ENCODE results near the gene A2M.

Gene A2M

GRCh38 chr12:9104767-9105423, 10.8 kb downstream of the A2M start:
- Histone ChIP-seq H3K4me3 (ENCODE audit: severe bottlenecking) (no peak overlapping the region), H3K27me3 (ENCODE audit: insufficient read depth, poor library complexity, severe bottlenecking) (no peaks in the 10 kb centered on the region), H3K9me3 (ENCODE audit: severe bottlenecking) (no peaks in the 10 kb centered on the region), H3K4me1 (ENCODE audit: insufficient read depth, poor library complexity, severe bottlenecking) (no peaks in the 10 kb centered on the region), H3K36me3 (ENCODE audit: low read depth) (no peaks in the 10 kb centered on the region), H3K27ac (ENCODE audit: poor library complexity, severe bottlenecking) (no peak overlapping the region)
- no peak for DNase-seq (ENCODE audit: low spot score)
- ATAC-seq (ENCODE audit: low read depth) = no peak
- no peak for TF ChIP-seq CTCF (IDR thresholded peaks at IDR 0.05; ENCODE audit: poor library complexity, severe bottlenecking)

- no peak for ATAC-seq (ENCODE audit: low read depth)
- Histone ChIP-seq H3K9me3 (ENCODE audit: severe bottlenecking) (no peaks in the 10 kb centered on the region), H3K27ac (ENCODE audit: poor library complexity, severe bottlenecking) (no peak overlapping the region), H3K4me1 (ENCODE audit: insufficient read depth, poor library complexity, severe bottlenecking) (no peaks in the 10 kb centered on the region), H3K4me3 (ENCODE audit: severe bottlenecking) (no peak overlapping the region), H3K27me3 (ENCODE audit: insufficient read depth, poor library complexity, severe bottlenecking) (no peaks in the 10 kb centered on the region), H3K36me3 (ENCODE audit: low read depth) (no peaks in the 10 kb centered on the region)
- no peak for DNase-seq (ENCODE audit: low spot score)
- no peak for TF ChIP-seq CTCF (IDR thresholded peaks at IDR 0.05; ENCODE audit: poor library complexity, severe bottlenecking)
These were observed 11.6 kb downstream of the A2M start for GRCh38 chr12:9104087-9104486.

- no peaks in the 10 kb centered on the region for H3K9me3 ChIP-seq (ENCODE audit: severe bottlenecking)
- H3K4me3 ChIP-seq (ENCODE audit: severe bottlenecking) = no peak overlapping the region
- no peaks in the 10 kb centered on the region for H3K27me3 ChIP-seq (ENCODE audit: insufficient read depth, poor library complexity, severe bottlenecking)
- H3K36me3 ChIP-seq (ENCODE audit: low read depth) = no peaks in the 10 kb centered on the region
- no peak overlapping the region for H3K27ac ChIP-seq (ENCODE audit: poor library complexity, severe bottlenecking)
- no peak for TF ChIP-seq CTCF (IDR thresholded peaks at IDR 0.05; ENCODE audit: poor library complexity, severe bottlenecking)
- DNase-seq (ENCODE audit: low spot score) (no peak), ATAC-seq (ENCODE audit: low read depth) (no peak)
- no peaks in the 10 kb centered on the region for H3K4me1 ChIP-seq (ENCODE audit: insufficient read depth, poor library complexity, severe bottlenecking)
These were observed 12.5 kb downstream of the A2M start for GRCh38 chr12:9103050-9103849.

GRCh38 chr12:9101018-9101687, 14.6 kb downstream of the A2M start:
- no peak for ATAC-seq (ENCODE audit: low read depth)
- Histone ChIP-seq H3K27me3 (ENCODE audit: insufficient read depth, poor library complexity, severe bottlenecking) (no peaks in the 10 kb centered on the region), H3K9me3 (ENCODE audit: severe bottlenecking) (no peaks in the 10 kb centered on the region), H3K4me1 (ENCODE audit: insufficient read depth, poor library complexity, severe bottlenecking) (peaks cover 2% of the 10 kb centered on the region), H3K27ac (ENCODE audit: poor library complexity, severe bottlenecking) (no peak overlapping the region), H3K36me3 (ENCODE audit: low read depth) (no peaks in the 10 kb centered on the region), H3K4me3 (ENCODE audit: severe bottlenecking) (no peak overlapping the region)
- no peak for TF ChIP-seq CTCF (IDR thresholded peaks at IDR 0.05; ENCODE audit: poor library complexity, severe bottlenecking)
- no peak for DNase-seq (ENCODE audit: low spot score)
